GM18499 (cell line): ENCODE measurements around the gene C11orf65.
"Not testable (repeated sequence)": the region's sequence is repeated elsewhere in the genome, so short reads cannot be mapped to it uniquely, and the experiment has no call there.

Experiments used
- ATAC-seq: cut with Tn5 transposase; IDR thresholded peaks from one replicate; pipeline ENCODE4 v1.9.1; 2021; ENCODE audit warnings: moderate number of reproducible peaks; ENCODE audit not compliant: insufficient read depth, unreplicated experiment

The C11orf65 gene

GRCh38 chr11:108373505-108373904 lies 93.8 kb downstream of the C11orf65 start:
- ATAC-seq = not testable (repeated sequence)

- no peak for ATAC-seq
Measured at GRCh38 chr11:108370990-108371389, 96.3 kb downstream of the C11orf65 start.

GRCh38 chr11:108370315-108370714 lies 97.0 kb downstream of the C11orf65 start:
- no peak for ATAC-seq

GRCh38 chr11:108369064-108369463 lies 98.3 kb downstream of the C11orf65 start:
- no peak for ATAC-seq

GRCh38 chr11:108368134-108368533 lies 99.2 kb downstream of the C11orf65 start:
- no peak for ATAC-seq

GRCh38 chr11:108364159-108364558 lies 103.2 kb downstream of the C11orf65 start:
- no peak for ATAC-seq

- no peak for ATAC-seq
Measured at GRCh38 chr11:108351468-108351867, 115.9 kb downstream of the C11orf65 start.

GRCh38 chr11:108346451-108346850 lies 120.9 kb downstream of the C11orf65 start:
- no peak for ATAC-seq

GRCh38 chr11:108345767-108346166 lies 121.6 kb downstream of the C11orf65 start:
- no peak for ATAC-seq

GRCh38 chr11:108343714-108344113 lies 123.6 kb downstream of the C11orf65 start:
- ATAC-seq = no peak

- no peak for ATAC-seq
Measured at GRCh38 chr11:108341654-108342053, 125.7 kb downstream of the C11orf65 start.

- no peak for ATAC-seq
Measured at GRCh38 chr11:108340973-108341372, 126.4 kb downstream of the C11orf65 start.

- ATAC-seq = no peak
Measured at GRCh38 chr11:108338750-108339149, 128.6 kb downstream of the C11orf65 start.

- ATAC-seq = no peak
Measured at GRCh38 chr11:108333403-108333899, 133.9 kb downstream of the C11orf65 start.
